ENCODE data around the gene PEG3. TPM values are rescaled to one million over a fixed set of nuclear protein-coding genes. Genes with fewer than 3 reads are reported as not detected.

PEG3 gene
- total and polyA plus RNA-seq, 2 of the 13 experiments (the other 11 are each of a cell fraction or from before 2014, with no cell fraction given) = 217 to 394 TPM

GRCh38 chr19:56839652-56840450 is 675 bp downstream of the PEG3 start (continued):
- 0 out of 2 replicates have a peak, but pooled peaks have one; percentile 27 for TF ChIP-seq ATF1 (CRISPR knock-in tag; IDR thresholded peaks at IDR 0.05)
- 0 out of 2 replicates have a peak, but pooled peaks have one; percentile 43 for TF ChIP-seq NFYC (CRISPR knock-in tag; IDR thresholded peaks at IDR 0.05)
- TF ChIP-seq ZNF781 (CRISPR knock-in tag; IDR thresholded peaks at IDR 0.05; ENCODE audit: borderline replicate concordance, not compliant biosample characterization) = no peak
- peak; percentile 78; the same call in 1 of the 2 replicates for TF ChIP-seq ZNF543 (CRISPR knock-in tag; IDR thresholded peaks at IDR 0.05)
- TF ChIP-seq XBP1 (CRISPR knock-in tag; IDR thresholded peaks at IDR 0.05) = no peak
- TF ChIP-seq FOXO4 (CRISPR knock-in tag; conservative IDR thresholded peaks at IDR 0.05) = no peak
- no peak for TF ChIP-seq HMGA1 (CRISPR knock-in tag; conservative IDR thresholded peaks at IDR 0.05)
- TF ChIP-seq HOXD1 (CRISPR knock-in tag; IDR thresholded peaks at IDR 0.05) = no peak
- TF ChIP-seq PAX8 (CRISPR knock-in tag; IDR thresholded peaks at IDR 0.05; ENCODE audit: borderline replicate concordance) = no peak
- no peak for TF ChIP-seq ZNF780A (CRISPR knock-in tag; IDR thresholded peaks at IDR 0.05)
- TF ChIP-seq TBX3 (IDR thresholded peaks at IDR 0.05; ENCODE audit: borderline replicate concordance) = no peak
- TF ChIP-seq SMAD1 (CRISPR knock-in tag; IDR thresholded peaks at IDR 0.05; ENCODE audit: borderline replicate concordance, low read depth) = no peak
- TF ChIP-seq USF2 (IDR thresholded peaks at IDR 0.05; ENCODE audit: low read depth, low read length) = no peak
- TF ChIP-seq USF2 (CRISPR knock-in tag; IDR thresholded peaks at IDR 0.05; ENCODE audit: borderline replicate concordance) = no peak
- no peak for TF ChIP-seq ZNF652 (CRISPR knock-in tag; IDR thresholded peaks at IDR 0.05; ENCODE audit: borderline replicate concordance, low read depth)
- TF ChIP-seq HDAC2 (CRISPR knock-in tag; IDR thresholded peaks at IDR 0.05) = no peak
- TF ChIP-seq MYNN (CRISPR knock-in tag; IDR thresholded peaks at IDR 0.05; ENCODE audit: low read depth) = no peak
- TF ChIP-seq ZNF276 (CRISPR knock-in tag; IDR thresholded peaks at IDR 0.05; ENCODE audit: low read depth) = 0 out of 2 replicates have a peak, but pooled peaks have one; percentile 34
- no peak for TF ChIP-seq ZNF225 (CRISPR knock-in tag; IDR thresholded peaks at IDR 0.05)
- no peak for TF ChIP-seq JARID2 (CRISPR knock-in tag; IDR thresholded peaks at IDR 0.05; ENCODE audit: insufficient replicate concordance)

All from HepG2 (cell line).